GM18870 (cell line): Measurements from ENCODE around the gene LIMS2.

Source experiments
- ATAC-seq: cut with Tn5 transposase; IDR thresholded peaks from one replicate; pipeline ENCODE4 v1.9.1; 2021; ENCODE audit warnings: moderate library complexity; ENCODE audit not compliant: unreplicated experiment

LIMS2 gene

GRCh38 chr2:127647242-127648190 is 27.8 kb downstream of the LIMS2 start:
- no peak for ATAC-seq

DNA sequence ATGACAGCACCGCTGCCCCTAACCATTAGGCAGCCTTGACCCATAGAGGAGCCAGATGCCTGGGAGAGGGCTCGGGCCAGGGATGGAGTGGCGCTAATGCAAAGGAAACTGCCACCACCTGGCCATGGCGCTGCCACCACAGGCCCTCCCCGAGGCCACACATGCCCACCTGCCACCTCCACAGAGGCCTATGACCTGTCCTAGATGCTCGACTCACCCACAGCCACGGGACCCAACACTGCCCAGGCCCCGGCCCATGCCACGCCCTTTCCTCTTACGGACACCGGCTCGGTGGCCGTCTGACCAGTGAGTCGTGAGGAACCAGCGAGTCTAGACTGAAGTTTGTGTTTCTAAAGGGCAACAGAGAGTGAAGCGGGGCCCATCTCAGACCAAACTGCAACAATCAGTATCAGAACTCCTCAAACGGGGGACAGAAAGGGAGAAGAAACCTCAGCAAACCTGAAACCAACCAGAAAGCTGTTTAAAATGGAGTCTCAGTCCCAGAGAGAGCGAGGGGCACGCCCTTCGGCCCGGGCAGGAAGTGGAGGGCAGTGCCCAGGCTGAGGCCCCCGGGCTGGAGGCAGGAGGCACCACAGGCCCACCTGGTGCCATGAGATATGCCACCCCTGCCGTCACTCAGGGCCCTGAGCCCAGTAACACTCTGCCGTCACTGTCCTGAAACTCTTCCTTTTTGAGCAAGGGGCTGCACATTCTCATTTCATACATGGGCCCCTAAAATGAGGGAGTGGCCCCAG is 28.7 kb downstream of the LIMS2 start:
- no peak for ATAC-seq

DNA sequence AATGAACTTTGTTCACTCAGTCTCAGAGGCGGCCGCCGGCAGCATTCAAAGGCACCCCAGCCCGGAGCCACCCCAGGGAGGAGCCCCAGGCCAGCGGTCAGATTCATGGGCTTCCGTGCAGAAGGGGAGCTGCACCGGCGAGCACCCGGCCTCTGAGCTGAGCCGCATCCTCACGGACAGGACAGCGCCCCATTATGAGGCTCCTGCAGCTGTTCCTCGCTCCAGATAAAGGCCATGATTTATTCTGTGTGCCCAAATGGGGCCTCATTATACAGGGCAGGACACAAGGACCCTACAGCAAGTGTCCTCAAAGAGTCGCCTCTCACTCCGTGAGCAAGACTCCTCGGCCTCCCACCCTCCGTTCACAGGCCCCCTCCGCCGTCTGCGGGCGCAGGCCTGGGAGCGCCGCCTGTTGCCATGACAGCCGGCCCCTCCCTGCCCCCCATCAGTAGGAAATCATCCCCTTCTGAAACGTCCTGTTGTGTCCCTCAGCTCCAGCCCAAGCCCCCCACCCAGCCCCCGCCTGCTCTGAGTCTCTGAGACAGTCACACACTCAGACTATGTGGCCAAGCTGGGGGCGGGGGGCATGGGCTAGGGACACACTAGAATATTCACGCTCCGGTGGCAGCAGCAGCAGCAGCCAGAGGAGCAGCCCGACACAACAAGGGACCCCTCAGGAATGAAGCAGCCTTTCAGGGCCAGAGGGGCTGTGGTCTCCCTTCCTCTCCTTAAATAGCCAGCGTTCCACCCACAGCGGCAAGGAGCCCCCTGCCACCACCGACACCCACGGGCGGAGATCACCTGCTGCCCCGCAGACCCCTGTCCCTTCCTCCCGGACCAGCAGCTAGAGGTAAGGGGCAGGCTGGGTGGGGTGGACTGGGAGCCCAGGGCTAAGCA is 29.7 kb downstream of the LIMS2 start, which contains the start of gene GPR17:
Gene GPR17, plus strand, starts transcription at position 759 of the 897 bp plus-strand sequence. CDS start 4,583 bp downstream, outside the sequence.
- ATAC-seq = no peak

DNA sequence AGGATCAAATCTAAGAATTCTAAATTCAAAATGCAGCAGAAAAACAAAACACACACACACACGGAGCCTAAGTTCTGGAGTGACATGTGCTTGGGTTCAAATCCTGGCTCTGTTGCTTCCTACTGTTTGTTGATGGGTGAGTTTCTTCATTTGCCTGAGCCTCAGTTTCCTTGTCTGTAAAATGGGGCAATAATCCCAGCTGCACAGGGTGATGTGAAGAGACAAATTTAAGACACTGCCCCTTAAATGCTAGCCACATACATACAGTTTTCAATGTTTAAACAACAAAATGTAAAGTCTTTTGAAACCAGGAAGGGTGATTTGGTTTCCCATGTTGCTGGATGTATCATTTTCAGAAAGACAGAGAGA is 30.3 kb downstream of the LIMS2 start:
- ATAC-seq = no peak

DNA sequence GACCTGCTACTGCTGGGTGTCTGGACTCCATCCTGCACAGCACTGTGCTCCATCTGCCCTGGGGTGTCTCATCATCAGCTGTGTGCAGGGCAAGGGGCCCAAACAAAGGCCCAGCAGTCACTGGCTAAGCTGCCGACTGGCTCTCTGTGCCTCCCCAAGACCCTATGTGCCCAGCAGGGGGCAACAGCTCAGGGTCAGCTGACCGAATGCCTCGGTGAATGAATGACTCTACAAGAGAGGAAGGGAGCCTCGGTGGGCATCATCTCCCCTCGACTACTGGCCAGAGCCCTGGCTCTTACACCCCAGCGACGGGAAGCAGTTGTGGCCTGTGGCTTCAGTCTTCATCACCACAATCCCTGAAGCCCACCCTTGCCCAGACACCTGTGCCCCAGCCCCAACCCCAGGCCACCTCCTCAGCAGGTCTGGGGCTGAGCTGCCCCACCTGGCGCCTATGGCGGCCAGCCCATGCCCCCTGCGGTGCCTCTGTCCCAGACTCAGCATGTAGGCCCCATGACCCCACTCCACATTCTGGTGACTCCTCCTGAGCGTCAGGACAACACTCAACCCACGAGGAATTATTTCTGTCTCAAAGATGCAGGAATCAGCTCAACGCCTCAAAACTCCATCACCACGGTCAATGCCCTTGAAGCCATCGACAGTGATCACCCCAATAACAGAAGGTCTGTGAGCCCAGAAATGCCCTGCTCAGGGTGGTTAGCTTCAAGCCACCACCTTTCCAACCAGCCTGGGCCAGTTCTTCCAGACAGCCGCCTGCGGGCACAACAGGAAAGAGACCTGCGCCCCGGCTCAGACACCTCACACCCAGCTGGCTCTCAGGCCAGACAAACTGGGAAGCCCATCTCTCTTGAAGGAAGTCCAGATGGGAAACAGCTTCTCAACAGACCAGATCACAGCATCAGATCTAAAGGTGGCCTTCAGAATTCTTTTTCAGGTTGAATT is 31.0 kb downstream of the LIMS2 start:
- ATAC-seq = no peak

DNA sequence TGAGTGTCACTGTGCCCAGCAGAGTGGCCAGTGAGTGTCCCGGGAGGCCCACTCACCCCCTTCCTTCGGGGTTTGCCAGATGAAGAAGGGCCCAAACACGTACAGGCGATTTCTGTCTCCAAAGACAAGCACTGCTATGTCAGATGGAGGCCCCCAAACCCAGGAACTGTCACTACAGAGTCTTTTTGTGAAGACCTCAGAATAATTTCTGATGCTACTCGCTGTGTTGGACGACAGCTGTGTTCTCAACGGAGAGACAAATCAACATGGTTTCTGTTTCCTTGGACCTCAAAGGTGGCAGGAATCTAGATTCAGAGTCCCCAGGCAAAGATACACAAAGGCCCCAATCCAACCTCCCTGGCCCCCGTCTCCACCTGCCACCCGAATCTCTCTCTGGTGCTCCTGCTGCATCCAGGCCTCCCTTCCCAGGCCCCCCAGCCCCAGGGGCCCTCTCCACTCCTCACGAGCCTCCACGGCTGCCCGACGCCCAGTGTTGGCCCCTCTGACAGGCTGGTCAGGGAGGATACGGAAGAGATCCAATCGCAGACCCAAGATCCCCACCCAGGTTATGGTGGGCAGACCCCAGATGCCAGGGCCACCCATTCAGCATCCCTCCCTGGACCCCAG is 31.8 kb downstream of the LIMS2 start:
- no peak for ATAC-seq

GRCh38 chr2:127642706-127643438 is 32.5 kb downstream of the LIMS2 start:
- no peak for ATAC-seq

DNA sequence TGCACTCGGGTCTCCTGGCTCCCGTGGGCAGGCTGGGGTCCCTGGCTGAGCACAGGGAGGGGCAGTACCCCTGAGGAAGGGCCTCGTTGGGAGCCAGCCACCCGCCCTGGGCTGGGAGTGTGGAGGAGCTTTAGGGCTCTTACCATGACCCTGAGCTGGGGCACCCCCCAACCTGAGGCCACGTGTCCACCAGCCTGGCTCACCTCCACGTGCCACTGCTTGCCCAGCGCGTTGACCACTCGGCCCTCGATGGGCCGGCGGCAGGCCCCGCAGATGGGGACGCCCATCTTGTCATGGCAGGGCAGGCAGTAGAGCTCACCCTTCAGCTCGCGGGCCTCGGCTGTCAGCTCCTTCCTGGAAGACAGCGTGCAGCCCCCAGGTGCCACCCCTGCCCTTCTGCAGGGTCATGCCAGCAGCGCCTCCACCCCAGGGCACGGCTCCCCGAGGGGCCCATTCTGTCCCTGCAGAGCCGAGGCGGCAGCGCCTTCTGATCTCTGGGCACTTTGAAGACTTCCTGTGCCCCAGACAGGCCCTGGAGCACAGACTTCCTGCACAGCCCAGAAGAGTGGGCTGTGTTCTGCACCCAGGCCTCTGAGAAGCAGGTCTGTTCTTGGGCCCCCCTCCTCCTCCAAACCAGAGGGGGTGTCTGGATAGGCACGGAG is 33.4 kb downstream of the LIMS2 start:
- ATAC-seq = no peak

DNA sequence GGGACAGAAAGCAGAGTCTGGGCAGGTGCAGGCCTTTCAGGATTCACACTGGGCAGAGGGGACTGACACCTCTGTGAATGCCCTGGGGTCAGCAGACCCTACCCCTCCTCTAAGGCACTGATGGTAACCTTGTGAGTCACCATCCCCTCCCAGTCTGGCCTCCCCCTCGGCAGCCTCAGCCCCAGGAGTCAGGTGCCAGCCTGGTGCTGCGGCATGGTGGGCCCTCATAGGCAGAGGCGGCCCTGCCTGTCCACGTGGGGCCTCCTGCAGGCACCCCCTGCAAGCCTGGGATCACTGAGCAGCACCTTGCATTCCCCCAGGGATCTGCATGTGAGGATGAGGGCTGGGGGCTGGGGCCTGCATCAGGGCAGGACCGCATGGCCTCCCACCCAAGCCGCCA is 34.2 kb downstream of the LIMS2 start:
- no peak for ATAC-seq

- ATAC-seq = no peak
Measured at GRCh38 chr2:127640082-127641072, 35.0 kb downstream of the LIMS2 start.

- no peak for ATAC-seq
Measured at GRCh38 chr2:127639111-127639474, 36.2 kb downstream of the LIMS2 start.

- ATAC-seq = no peak
Measured at GRCh38 chr2:127638361-127639110, 36.8 kb downstream of the LIMS2 start.

GRCh38 chr2:127637725-127638252 is 37.5 kb downstream of the LIMS2 start:
- ATAC-seq = no peak

DNA sequence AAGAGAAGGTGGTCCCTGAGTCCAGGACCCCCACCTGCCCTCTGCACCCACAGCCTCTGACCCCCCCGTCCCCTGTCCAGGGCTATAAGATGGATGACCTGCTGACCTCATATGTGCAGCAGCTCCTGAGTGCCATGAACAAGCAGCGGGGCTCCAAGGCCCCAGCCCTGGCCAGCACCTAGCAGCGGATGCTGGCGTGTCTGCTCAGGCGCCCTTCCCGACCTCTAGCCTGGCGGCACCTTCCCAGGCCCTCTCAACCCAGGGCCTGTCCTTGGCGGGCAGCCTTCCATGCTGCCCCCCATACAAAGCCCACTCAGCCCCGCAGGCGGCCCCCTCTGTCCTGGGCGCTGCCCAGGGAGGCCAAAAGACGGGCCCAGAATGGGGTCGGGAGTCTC is 38.1 kb downstream of the LIMS2 start:
- ATAC-seq = no peak

DNA sequence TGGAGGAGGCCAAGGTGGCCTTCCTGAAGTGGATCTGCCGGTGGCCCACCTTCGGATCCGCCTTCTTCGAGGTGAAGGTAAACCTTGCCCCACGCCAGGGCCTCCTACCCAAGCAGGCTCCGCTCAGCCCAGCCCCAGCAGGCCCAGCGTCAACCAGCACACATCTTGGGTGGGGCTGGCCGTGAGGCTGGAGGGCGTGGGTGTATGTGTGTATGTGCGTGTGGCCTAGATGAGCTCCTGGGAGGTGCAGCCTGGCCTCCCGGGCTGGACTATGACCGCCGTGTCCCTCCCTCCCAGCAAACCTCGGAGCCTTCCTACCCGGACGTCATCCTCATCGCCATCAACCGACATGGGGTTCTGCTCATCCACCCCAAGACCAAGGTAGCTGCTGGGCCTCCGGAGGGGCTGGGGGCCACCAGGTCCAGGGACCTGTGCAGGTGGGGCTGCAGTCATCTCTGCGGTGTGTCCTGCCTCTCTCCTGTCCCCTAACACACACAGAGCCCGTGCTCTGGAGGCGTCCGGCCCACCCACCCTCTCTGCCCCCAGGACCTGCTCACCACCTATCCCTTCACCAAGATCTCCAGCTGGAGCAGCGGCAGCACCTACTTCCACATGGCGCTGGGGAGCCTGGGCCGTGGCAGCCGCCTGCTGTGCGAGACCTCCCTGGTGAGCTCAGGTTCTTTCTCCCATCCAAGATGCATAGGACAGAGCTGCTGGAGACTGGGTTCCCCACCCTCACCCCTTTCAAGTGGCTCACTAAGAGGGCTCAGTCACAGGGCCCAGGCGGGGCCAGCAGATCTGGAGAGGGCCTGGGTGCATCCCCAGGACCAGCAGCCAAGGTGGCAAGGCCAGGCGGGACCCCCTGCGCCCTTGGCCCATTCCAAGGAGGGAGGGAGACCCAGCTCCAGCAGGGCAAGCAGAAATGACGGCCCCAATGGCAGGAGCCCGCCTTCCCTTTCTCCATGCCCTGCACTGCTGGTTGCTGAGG is 38.8 kb downstream of the LIMS2 start:
- no peak for ATAC-seq
